GM12891 (cell line): ENCODE measurements around the gene NEIL3.

Experiments
- PAX5 ChIP-seq: IDR thresholded peaks from 2 replicates; pipeline ENCODE4 v1.6.1; 2011; ENCODE audit warnings: low read length, moderate library complexity, mild to moderate bottlenecking; ENCODE audit not compliant: insufficient read depth, severe bottlenecking
- POLR2A ChIP-seq: IDR thresholded peaks from 2 replicates; pipeline ENCODE4 v1.6.1; 2011; ENCODE audit warnings: low read depth, low read length, control low read depth
- POLR2AphosphoS5 ChIP-seq: IDR thresholded peaks from 2 replicates; pipeline ENCODE4 v1.6.1; 2011; ENCODE audit warnings: low read depth, low read length, control low read depth
- SPI1 ChIP-seq: IDR thresholded peaks from 2 replicates; pipeline ENCODE4 v1.6.1; 2011; ENCODE audit warnings: low read depth, low read length, control low read depth

DNA sequence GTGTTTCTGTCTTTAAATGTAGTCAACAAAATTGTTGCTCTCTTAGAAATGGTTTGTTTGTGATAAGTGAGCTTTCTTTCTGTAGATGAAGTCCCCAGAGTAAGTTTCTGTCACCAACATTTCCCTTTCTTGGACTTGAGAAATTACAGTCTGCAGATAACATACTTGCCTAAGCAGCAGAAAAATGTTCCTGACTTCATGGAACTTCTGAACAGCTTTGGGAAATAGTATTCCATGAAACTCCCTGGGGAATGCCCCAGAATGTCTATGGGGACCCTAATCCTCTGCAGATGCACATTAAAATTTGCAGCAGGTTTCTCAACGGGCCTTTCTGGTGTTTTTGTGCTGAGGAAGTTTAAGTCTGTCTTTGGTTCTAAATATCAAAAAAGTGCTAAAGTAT lies 38.6 kb upstream of the NEIL3 start:
- no peak for TF ChIP-seq POLR2AphosphoS5
- TF ChIP-seq PAX5: no peak
- no peak for TF ChIP-seq SPI1
- no peak for TF ChIP-seq POLR2A
